GM18511 (cell line): Measurements from ENCODE around the gene SETDB2.
"Not testable (repeated sequence)": the region's sequence is repeated elsewhere in the genome, so short reads cannot be mapped to it uniquely, and the experiment has no call there.

Source experiments
- ATAC-seq: cut with Tn5 transposase; IDR thresholded peaks from one replicate; pipeline ENCODE4 v1.9.1; 2021; ENCODE audit warnings: mild to moderate bottlenecking, moderate library complexity; ENCODE audit not compliant: unreplicated experiment

SETDB2 gene

GRCh38 chr13:49464621-49465325 is 20.7 kb downstream of the SETDB2 start:
- no peak for ATAC-seq

- ATAC-seq: no peak
Measured at GRCh38 chr13:49466292-49466838, 22.3 kb downstream of the SETDB2 start.

GRCh38 chr13:49472186-49472585 is 28.1 kb downstream of the SETDB2 start:
- ATAC-seq: no peak

- ATAC-seq: no peak
Measured at GRCh38 chr13:49476529-49476928, 32.5 kb downstream of the SETDB2 start.

- ATAC-seq: no peak
Measured at GRCh38 chr13:49481788-49482187, 37.7 kb downstream of the SETDB2 start.

- no peak for ATAC-seq
Measured at GRCh38 chr13:49488563-49488962, 44.5 kb downstream of the SETDB2 start.

GRCh38 chr13:49494645-49495044 is 50.6 kb downstream of the SETDB2 start:
- no peak for ATAC-seq

GRCh38 chr13:49495783-49496762 is 52.0 kb downstream of the SETDB2 start, which contains the start of gene PHF11:
PHF11 (plus strand) TSS chr13:49495953; CDS start chr13:49496002, 49 bp downstream.
- ATAC-seq: peak; percentile 82

GRCh38 chr13:49496837-49497236 is 52.8 kb downstream of the SETDB2 start:
- ATAC-seq: not testable (repeated sequence)

GRCh38 chr13:49497272-49497671 is 53.2 kb downstream of the SETDB2 start:
- no peak for ATAC-seq

GRCh38 chr13:49498206-49498605 is 54.1 kb downstream of the SETDB2 start:
- ATAC-seq: no peak

GRCh38 chr13:49499889-49500660 is 56.0 kb downstream of the SETDB2 start:
- no peak for ATAC-seq

GRCh38 chr13:49502954-49503353 is 58.9 kb downstream of the SETDB2 start:
- ATAC-seq: no peak

- no peak for ATAC-seq
Measured at GRCh38 chr13:49503951-49504350, 59.9 kb downstream of the SETDB2 start.

GRCh38 chr13:49512578-49512977 is 68.5 kb downstream of the SETDB2 start:
- no peak for ATAC-seq

- no peak for ATAC-seq
Measured at GRCh38 chr13:49516467-49516866, 72.4 kb downstream of the SETDB2 start.

GRCh38 chr13:49517461-49517860 is 73.4 kb downstream of the SETDB2 start:
- no peak for ATAC-seq

- no peak for ATAC-seq
Measured at GRCh38 chr13:49521224-49521623, 77.2 kb downstream of the SETDB2 start.

- ATAC-seq: no peak
Measured at GRCh38 chr13:49524740-49525501, 80.8 kb downstream of the SETDB2 start.

GRCh38 chr13:49527123-49527522 is 83.0 kb downstream of the SETDB2 start:
- ATAC-seq: no peak
